Effector CD4-positive, alpha-beta T cell (primary cell): ENCODE measurements around the gene C2orf76.

Experiments used
- DNase-seq: peaks from one replicate; pipeline ENCODE4 v3.0.0-alpha.2; 2020

The C2orf76 gene

GRCh38 chr2:119337749-119338148 lies 28.9 kb downstream of the C2orf76 start:
- no peak for DNase-seq

- DNase-seq, result no peak
Measured at GRCh38 chr2:119333833-119334232, 32.8 kb downstream of the C2orf76 start.

- DNase-seq, result no peak
Measured at GRCh38 chr2:119333360-119333759, 33.3 kb downstream of the C2orf76 start.

DNA sequence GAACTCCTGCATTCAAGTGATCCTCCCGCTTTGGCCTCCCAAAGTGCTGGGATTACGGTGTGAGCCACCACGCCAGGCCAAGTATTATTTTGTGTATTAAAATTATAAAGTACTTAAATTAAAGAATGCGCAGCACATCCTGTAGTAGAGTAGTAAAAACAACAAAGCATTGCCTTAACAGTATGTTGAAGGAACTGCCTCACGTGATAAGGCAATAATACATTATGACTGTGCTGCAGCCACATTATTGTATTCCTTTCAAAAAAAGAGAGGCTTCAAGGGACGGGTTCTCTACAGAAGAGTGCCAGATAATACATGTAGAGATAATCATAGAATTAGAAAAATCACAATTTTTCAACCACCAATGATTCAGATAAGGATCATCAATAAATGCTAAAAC lies 33.7 kb downstream of the C2orf76 start:
- DNase-seq, result no peak

- no peak for DNase-seq
Measured at GRCh38 chr2:119327431-119327830, 39.2 kb downstream of the C2orf76 start.

DNA sequence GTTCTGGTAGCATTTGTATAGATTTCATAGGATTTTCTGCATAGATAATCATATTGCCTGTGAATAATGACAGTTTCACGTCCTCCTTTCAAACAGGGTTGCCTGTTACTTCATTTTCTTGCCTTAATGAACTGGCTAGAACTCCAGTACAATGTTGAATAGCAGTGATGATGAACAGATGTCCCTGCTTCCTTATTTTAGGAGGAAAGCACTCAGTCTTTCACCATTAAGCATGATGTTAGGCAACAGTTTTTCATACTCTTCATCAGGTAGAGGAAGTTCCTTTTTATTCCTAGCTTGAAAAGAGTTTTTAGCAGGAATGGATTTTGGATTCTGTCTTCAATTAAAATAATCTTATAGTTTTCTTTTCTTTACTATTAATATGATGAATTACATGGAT lies 39.7 kb downstream of the C2orf76 start:
- DNase-seq, result no peak

DNA sequence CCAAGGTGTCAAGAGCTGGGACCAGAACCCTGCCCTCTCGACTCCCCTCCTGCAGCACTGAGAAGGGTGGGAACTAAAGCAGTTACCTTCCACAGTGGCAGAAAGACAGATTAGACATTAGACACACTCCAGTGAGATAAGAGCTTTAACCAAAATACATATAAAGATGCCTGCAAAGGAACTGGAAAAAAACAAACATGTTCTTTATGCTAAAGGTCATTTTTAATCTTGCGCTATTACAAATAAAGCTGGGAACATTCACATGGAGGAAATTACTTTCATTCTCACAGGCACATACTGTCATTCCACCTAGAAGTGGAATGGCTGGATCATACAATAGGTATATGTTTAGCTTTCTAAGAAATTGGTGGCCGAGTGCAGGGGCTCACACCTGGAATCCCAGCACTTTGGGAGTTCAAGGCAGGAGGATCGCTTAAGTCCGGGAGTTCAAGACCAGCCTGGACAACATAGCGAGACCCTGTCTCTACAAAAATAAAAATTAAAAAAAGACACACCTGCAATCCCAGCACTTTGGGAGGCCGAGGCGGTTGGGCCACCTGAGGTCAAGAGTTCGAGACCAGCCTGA lies 41.9 kb downstream of the C2orf76 start:
- DNase-seq, result no peak

DNA sequence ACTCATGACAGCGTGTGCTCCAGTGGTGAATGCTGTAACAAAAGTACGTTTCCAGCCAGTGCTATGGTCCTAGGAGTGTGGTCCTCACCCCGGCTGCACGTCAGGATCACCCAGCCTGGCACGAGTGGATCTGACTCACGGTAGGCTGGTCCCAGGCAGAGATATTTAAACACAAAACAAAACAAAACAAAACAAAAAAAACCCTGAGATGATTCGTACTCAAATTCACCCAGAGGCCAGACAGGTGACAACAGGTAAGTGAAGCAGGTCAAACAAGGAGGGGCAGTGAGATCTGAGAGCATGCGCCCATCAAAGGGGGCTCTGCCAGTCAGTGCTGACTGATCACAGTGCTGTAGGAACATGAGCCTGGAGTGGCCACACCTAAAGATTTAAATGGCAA lies 43.2 kb downstream of the C2orf76 start:
- no peak for DNase-seq

DNA sequence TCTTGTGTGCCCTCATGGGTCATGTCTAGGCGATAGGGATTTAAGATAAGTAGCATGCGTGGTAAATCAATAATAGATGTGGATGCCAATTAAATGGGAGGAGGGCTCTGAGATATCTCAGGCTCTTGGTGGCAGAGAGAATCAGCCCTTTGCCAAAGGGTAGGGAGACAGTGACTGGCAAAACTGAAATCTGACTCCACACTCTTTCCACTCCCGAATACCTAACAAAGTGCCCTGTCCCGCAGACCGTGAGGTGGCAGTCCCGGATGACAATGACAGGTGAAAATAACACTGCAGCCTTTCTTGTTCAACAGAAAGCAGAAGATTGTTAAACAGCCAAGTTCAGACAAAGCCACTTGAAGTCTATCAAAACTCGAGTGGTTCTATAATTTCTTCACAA lies 47.0 kb downstream of the C2orf76 start:
- no peak for DNase-seq

DNA sequence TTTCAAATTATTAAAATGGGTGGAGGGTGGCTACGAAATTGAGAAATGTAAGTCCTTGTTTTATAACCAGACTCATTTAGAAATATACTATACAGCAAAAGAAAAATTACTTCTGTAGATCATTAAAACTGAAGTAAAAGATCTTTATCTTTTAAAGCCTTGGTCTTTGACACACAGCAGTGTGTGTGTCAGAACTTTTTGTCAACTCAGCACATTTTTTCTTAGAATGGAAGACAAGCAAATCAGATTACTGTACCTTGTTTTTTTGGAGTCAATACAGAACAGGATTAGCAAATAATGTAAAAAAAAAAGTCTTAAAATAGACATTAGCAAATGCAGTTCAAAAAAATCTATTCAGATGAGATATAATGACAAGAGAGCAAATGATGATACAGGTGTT lies 49.1 kb downstream of the C2orf76 start:
- DNase-seq, result no peak

DNA sequence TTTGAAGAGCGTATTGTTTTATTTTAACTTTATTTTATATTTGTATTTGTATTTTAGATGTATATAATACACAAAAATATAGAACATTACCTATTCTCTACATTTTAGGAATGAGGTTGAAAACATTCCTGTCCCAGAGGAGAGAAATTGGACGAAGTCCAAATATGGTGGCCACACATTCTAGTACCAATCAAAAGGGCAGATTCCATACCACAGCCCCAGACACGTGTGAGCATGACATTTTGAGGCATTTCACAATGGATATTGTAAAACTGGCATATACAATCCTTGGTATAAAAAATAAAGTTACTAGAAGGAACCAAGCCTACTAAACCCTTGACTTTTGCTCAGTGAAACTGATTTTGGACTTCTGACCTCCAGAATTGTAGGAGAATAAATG lies 50.6 kb downstream of the C2orf76 start:
- DNase-seq, result no peak

- no peak for DNase-seq
Measured at GRCh38 chr2:119315241-119315925, 51.3 kb downstream of the C2orf76 start.

- no peak for DNase-seq
Measured at GRCh38 chr2:119311831-119312230, 54.8 kb downstream of the C2orf76 start.

GRCh38 chr2:119311371-119311770 lies 55.3 kb downstream of the C2orf76 start:
- DNase-seq, result no peak

- no peak for DNase-seq
Measured at GRCh38 chr2:119308793-119309330, 57.8 kb downstream of the C2orf76 start.

- DNase-seq, result no peak
Measured at GRCh38 chr2:119307419-119308140, 59.1 kb downstream of the C2orf76 start.

DNA sequence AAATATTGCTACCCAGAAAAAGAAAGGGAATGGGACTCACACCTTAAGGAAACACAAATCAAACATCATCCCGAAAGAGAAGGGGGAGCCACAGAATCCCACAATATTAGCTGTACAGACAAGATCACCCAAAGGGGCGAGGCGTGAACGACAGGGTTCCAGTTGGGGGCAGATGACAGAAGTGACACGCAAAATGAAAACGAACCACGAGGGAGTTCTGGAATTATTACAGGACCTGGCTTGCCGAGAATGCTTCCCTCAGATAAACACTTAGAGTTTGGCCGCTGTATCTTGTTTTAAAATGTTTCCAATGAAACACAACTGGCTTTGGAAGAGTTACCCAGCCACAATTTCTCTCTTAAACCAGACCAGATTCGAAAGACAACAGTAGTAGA lies 60.4 kb downstream of the C2orf76 start:
- no peak for DNase-seq

DNA sequence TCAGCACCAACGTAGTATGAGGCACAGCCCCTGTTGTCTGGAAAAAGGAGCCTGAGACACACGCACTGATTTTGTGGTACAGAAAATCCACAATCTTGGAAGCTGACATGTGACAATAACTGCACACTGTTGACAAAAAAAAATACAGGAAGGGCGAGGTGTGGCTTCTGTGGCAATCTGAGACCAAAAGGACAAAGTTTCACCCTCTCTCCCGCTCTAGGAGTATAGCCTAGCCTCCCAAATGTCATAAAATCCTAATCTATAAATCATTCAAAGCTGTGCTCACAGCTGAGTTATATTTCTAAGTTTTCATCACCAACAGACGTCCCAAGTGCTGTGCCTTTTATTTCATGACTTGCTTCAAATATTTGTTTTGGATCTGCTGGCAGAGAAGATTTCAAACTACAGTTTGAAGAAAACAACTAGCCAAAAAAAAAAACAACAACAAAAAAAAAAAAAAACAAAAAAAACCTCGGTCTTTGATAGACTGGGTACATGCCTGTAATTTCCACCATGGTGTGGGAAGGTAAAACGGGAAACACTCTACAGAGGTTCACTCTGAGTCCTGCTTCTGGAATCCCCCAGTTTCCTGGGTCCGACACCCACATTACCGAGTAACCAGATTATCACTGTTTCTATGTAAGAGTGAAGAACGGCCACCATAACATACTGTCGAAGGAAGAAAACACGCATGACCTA lies 61.0 kb downstream of the C2orf76 start:
- DNase-seq, result no peak

- DNase-seq, result no peak
Measured at GRCh38 chr2:119304847-119305246, 61.8 kb downstream of the C2orf76 start.

DNA sequence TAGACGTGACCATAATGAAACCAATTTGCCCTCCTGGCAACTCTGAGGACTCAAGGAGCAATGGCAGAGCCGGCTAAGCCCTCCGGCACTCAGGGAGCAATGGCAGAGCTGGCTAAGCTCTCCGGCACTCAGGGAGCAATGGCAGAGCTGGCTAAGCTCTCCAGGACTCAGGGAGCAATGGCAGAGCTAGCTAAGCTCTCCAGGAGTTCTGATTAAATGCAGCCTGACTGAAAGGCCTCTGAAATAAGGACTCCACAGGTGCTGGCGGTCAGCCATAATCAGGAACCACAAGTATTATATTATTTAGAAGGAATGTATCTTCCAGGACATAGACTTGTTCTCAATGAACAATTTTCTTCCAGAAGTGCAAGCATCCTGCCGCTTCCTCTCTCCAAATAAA lies 65.2 kb downstream of the C2orf76 start:
- no peak for DNase-seq

GRCh38 chr2:119295688-119296375 lies 70.8 kb downstream of the C2orf76 start:
- no peak for DNase-seq

- DNase-seq, result no peak
Measured at GRCh38 chr2:119294671-119295070, 72.0 kb downstream of the C2orf76 start.

DNA sequence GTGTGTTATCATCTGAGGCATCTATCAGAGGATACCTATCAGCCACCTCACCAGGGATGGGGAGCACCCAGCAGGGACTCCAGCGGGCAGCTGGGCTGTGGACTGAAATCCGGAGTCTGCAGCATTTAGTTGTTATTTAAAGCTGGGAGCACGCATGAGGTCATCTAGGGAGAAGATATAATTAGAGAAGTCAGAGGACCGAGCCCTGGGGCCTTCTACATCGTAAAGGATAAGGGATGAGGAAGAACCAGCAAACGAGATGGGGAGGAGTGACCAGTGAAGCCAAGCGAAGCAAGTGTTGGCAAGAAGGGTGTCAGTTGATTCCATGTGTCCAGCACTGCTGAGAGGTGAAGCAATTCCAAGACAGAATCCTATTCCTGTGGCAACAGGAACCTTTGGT lies 72.7 kb downstream of the C2orf76 start:
- no peak for DNase-seq
